CD14-positive monocyte (primary cell): Measurements from ENCODE around the gene EGLN3. TPM values are rescaled to one million over a fixed set of nuclear protein-coding genes. Genes with fewer than 3 reads are reported as not detected.

Experiments used
- DNase-seq, 3 donors: peaks; one replicate each; pipeline ENCODE4 v3.0.0-alpha.2; 2011 to 2022
- H2AFZ ChIP-seq: 2 replicates; pipeline ENCODE4 v1.6.0; 2012; ENCODE audit warnings: mild to moderate bottlenecking, low read depth, low read length, inconsistent platforms; ENCODE audit not compliant: insufficient read depth, poor library complexity, severe bottlenecking
- H3K27ac ChIP-seq, 2 donors: 1 replicate in 1 of 2; 2 replicates in 1 of 2; pipeline ENCODE4 v1.5.1; 2012 to 2013; ENCODE audit warnings: low read length in 2 of 2, control low read depth in 1 of 2, inconsistent platforms in 1 of 2, low read depth in 1 of 2, mild to moderate bottlenecking in 1 of 2
- H3K27me3 ChIP-seq, 2 donors: one replicate each; pipeline versions ENCODE4 v1.6.0 to v1.6.1; 2011 to 2013; ENCODE audit warnings: low read length in 2 of 2; ENCODE audit not compliant: control insufficient read depth in 2 of 2, insufficient read depth in 2 of 2
- H3K36me3 ChIP-seq, 2 donors: replicated peaks in 1 of 2; 1 replicate in 1 of 2; 2 replicates in 1 of 2; pipeline versions ENCODE4 v1.5.1 to v1.6.1; 2012 to 2013; ENCODE audit warnings: low read length in 2 of 2, control low read depth in 1 of 2, inconsistent platforms in 1 of 2, mild to moderate bottlenecking in 1 of 2; ENCODE audit not compliant: insufficient read depth in 2 of 2, control insufficient read depth in 1 of 2
- H3K4me1 ChIP-seq, 2 donors: 1 replicate in 1 of 2; 2 replicates in 1 of 2; pipeline versions ENCODE4 v1.5.1 to v1.6.1; 2012 to 2013; ENCODE audit warnings: low read length in 2 of 2, control low read depth in 1 of 2, inconsistent platforms in 1 of 2, mild to moderate bottlenecking in 1 of 2, moderate library complexity in 1 of 2; ENCODE audit not compliant: insufficient read depth in 2 of 2, control insufficient read depth in 1 of 2
- H3K4me2 ChIP-seq: replicated peaks from 2 replicates; pipeline ENCODE3; 2012; ENCODE audit warnings: low read length, moderate library complexity, mild to moderate bottlenecking; ENCODE audit not compliant: poor library complexity, severe bottlenecking; ENCODE audit errors: extremely low read depth
- H3K4me3 ChIP-seq, 3 experiments: fragments of 200-600 bp in 1 of 3; sonication (generic) in 1 of 3; replicated peaks in 1 of 3; 1 replicate in 2 of 3; 2 replicates in 1 of 3; pipeline ENCODE4 v1.5.1; 2011 to 2013; ENCODE audit warnings: low read length in 3 of 3, mild to moderate bottlenecking in 3 of 3, control low read depth in 2 of 3, low read depth in 2 of 3, inconsistent platforms in 1 of 3, moderate library complexity in 1 of 3
- H3K79me2 ChIP-seq: 2 replicates; pipeline ENCODE4 v1.6.0; 2012; ENCODE audit warnings: mild to moderate bottlenecking, control low read depth, inconsistent platforms, low read length, moderate library complexity; ENCODE audit not compliant: insufficient read depth
- H3K9ac ChIP-seq: 2 replicates; pipeline ENCODE4 v1.6.0; 2017; ENCODE audit warnings: low read length, mild to moderate bottlenecking; ENCODE audit not compliant: insufficient read depth, poor library complexity, severe bottlenecking
- H3K9me3 ChIP-seq, 2 donors: replicated peaks in 1 of 2; 1 replicate in 1 of 2; 2 replicates in 1 of 2; pipeline versions ENCODE4 v1.5.1 to v1.6.1; 2012 to 2013; ENCODE audit warnings: low read length in 2 of 2, control low read depth in 1 of 2; ENCODE audit not compliant: control insufficient read depth in 1 of 2, insufficient read depth in 1 of 2
- H4K20me1 ChIP-seq: 2 replicates; pipeline ENCODE4 v1.6.0; 2012; ENCODE audit warnings: mild to moderate bottlenecking, low read length, control low read depth, moderate library complexity; ENCODE audit not compliant: insufficient read depth
- H3K27ac Mint-ChIP-seq, 7 donors: one replicate each; pipeline ENCODE4 v1.8.0; 2020; ENCODE audit warnings: mild to moderate bottlenecking in 7 of 7, mixed read lengths in 7 of 7, moderate library complexity in 6 of 7, inconsistent platforms in 2 of 7
- H3K27me3 Mint-ChIP-seq, 3 donors: one replicate each; pipeline ENCODE4 v1.8.0; 2021 to 2022; ENCODE audit warnings: low read depth in 3 of 3, mild to moderate bottlenecking in 3 of 3, mixed read lengths in 3 of 3, moderate library complexity in 3 of 3, inconsistent platforms in 1 of 3
- H3K36me3 Mint-ChIP-seq, 2 donors: one replicate each; pipeline ENCODE4 v1.8.0; 2020; ENCODE audit warnings: mixed read lengths in 2 of 2, inconsistent platforms in 1 of 2, mild to moderate bottlenecking in 1 of 2
- H3K4me1 Mint-ChIP-seq: one replicate; pipeline ENCODE4 v1.8.0; 2020; ENCODE audit warnings: mild to moderate bottlenecking, mixed read lengths
- H3K4me3 Mint-ChIP-seq, 2 donors: one replicate each; pipeline ENCODE4 v1.8.0; 2020; ENCODE audit warnings: mild to moderate bottlenecking in 2 of 2, mixed read lengths in 2 of 2, moderate library complexity in 1 of 2
- H3K9me3 Mint-ChIP-seq, 7 donors: one replicate each; pipeline ENCODE4 v1.8.0; 2020 to 2022; ENCODE audit warnings: mixed read lengths in 7 of 7, mild to moderate bottlenecking in 6 of 7, moderate library complexity in 6 of 7, inconsistent platforms in 2 of 7
- CTCF ChIP-seq: fragments of 200-600 bp; IDR thresholded peaks from one replicate; pipeline ENCODE4 v1.8.0; 2022; ENCODE audit warnings: antibody characterized with exemption, mild to moderate bottlenecking
- WGBS: methylation state at CpG from one replicate; pipeline ENCODE4 v1.1.5; 2013; ENCODE audit warnings: missing lambda C conversion rate; ENCODE audit not compliant: insufficient coverage; 5-methylcytosine and 5-hydroxymethylcytosine counted together
- intact Hi-C, 2 donors: fragments of 100-400 bp; cut with micrococcal nuclease; formaldehyde crosslinking; loops; one replicate each; pipeline versions ENCODE4 v1.15.0 to v1.15.1; 2023
- polyA plus RNA-seq, 3 donors: library from polyadenylated mRNA; depleted of rRNA in 1 of 3; unstranded in 2 of 3; stranded (reverse) in 1 of 3; fragments of 300-500 nt in 2 of 3; fragments of >200 nt in 1 of 3; fragmentation: Illumina TruSeq in 2 of 3; gene quantifications; 1 replicate in 2 of 3; 2 replicates in 1 of 3; pipeline ENCODE4 v1.2.3, GENCODE V29; 2012 to 2021

Gene EGLN3
- polyA plus RNA-seq, 3 donors = 0.03 to 0.06 TPM; not detected in 1

GRCh38 chr14:33996462-33996861, 45.6 kb upstream of the EGLN3 start:
- Histone ChIP-seq H3K4me1 (no peaks in the 10 kb centered on the region), H3K4me2 (no peak overlapping the region), H3K9me3 (no peaks in the 10 kb centered on the region), H3K27ac (no peak overlapping the region), H4K20me1 (no peaks in the 10 kb centered on the region), H3K79me2 (no peaks in the 10 kb centered on the region), H3K4me3 (no peak overlapping the region), H3K27me3 (no peaks in the 10 kb centered on the region), H3K36me3 (no peaks in the 10 kb centered on the region), H3K9ac (no peak overlapping the region), H2AFZ (no peak overlapping the region)
- intact Hi-C loops = no loop called here
- no peaks in the 10 kb centered on the region for H3K9me3 Mint-ChIP-seq
- WGBS = 87% methylated on average over 4 of the region's 8 CpGs
- no peak overlapping the region for H3K27ac Mint-ChIP-seq
- H3K4me1 Mint-ChIP-seq = no peaks in the 10 kb centered on the region
- no peaks in the 10 kb centered on the region for H3K36me3 Mint-ChIP-seq
- H3K4me3 Mint-ChIP-seq = no peak overlapping the region
- no peak for DNase-seq
- H3K27me3 Mint-ChIP-seq = peaks cover 0 to 3% (median 0%) of the 10 kb centered on the region in 3 donors
- no peak for TF ChIP-seq CTCF

GRCh38 chr14:33993246-33993645, 42.4 kb upstream of the EGLN3 start:
- no peak overlapping the region for H3K4me3 ChIP-seq
- H2AFZ ChIP-seq = no peak overlapping the region
- H3K27ac ChIP-seq = no peak overlapping the region
- TF ChIP-seq CTCF = no peak
- no peaks in the 10 kb centered on the region for H3K27me3 ChIP-seq
- Mint-ChIP-seq H3K9me3 (no peaks in the 10 kb centered on the region), H3K36me3 (no peaks in the 10 kb centered on the region), H3K4me3 (no peak overlapping the region), H3K27me3 (peaks cover 0 to 3% (median 2%) of the 10 kb centered on the region in 3 donors), H3K27ac (no peak overlapping the region), H3K4me1 (no peaks in the 10 kb centered on the region)
- no peaks in the 10 kb centered on the region for H3K79me2 ChIP-seq
- H3K4me2 ChIP-seq = no peak overlapping the region
- no CpG with 5 or more reads among the region's 1 CpG for WGBS
- H3K9me3 ChIP-seq = no peaks in the 10 kb centered on the region
- no peaks in the 10 kb centered on the region for H3K4me1 ChIP-seq
- DNase-seq = no peak
- intact Hi-C loops = no loop called here
- H4K20me1 ChIP-seq = no peaks in the 10 kb centered on the region
- no peak overlapping the region for H3K9ac ChIP-seq
- no peaks in the 10 kb centered on the region for H3K36me3 ChIP-seq
